MCF 10A (cell line): ENCODE measurements around the gene KRTAP10-3. TPM values are rescaled to one million over a fixed set of nuclear protein-coding genes. Genes with fewer than 3 reads are reported as not detected.

ENCODE experiments used
- BruUV-seq: library from RNA; stranded (reverse); fragments of 400-500 nt; replicated peaks from 2 replicates; lab custom pipeline; 2021; lab: Mats Ljungman, UMichigan
- CTCF ChIA-PET: fragments of 300-600 bp; sonication (Branson Sonifier 250); formaldehyde crosslinking; extraction: SDS; loops from one replicate; lab custom pipeline; 2021; ENCODE audit warnings: antibody characterized with exemption, inconsistent platforms; lab: Yijun Ruan, JAX
- POLR2A ChIA-PET: fragments of 300-600, 350-650 bp; sonication (Branson Sonifier 250); formaldehyde crosslinking; extraction: SDS; loops from one replicate; lab custom pipeline; 2020; ENCODE audit warnings: antibody characterized with exemption, inconsistent platforms; lab: Yijun Ruan, JAX
- DNase-seq: peaks from one replicate; pipeline ENCODE4 v3.0.0-alpha.2; 2018; ENCODE audit not compliant: unreplicated experiment
- H3K27ac Mint-ChIP-seq: one replicate; pipeline ENCODE4 v1.8.0; 2022; ENCODE audit warnings: mild to moderate bottlenecking, low read depth, mixed read lengths; ENCODE audit not compliant: unreplicated experiment
- H3K27me3 Mint-ChIP-seq: one replicate; pipeline ENCODE4 v1.8.0; 2022; ENCODE audit warnings: mixed read lengths; ENCODE audit not compliant: insufficient read depth, unreplicated experiment
- H3K36me3 Mint-ChIP-seq: one replicate; pipeline ENCODE4 v1.8.0; 2022; ENCODE audit warnings: mild to moderate bottlenecking, moderate library complexity, mixed read lengths; ENCODE audit not compliant: insufficient read depth, unreplicated experiment
- H3K4me1 Mint-ChIP-seq: one replicate; pipeline ENCODE4 v1.8.0; 2022; ENCODE audit warnings: mixed read lengths; ENCODE audit not compliant: insufficient read depth, unreplicated experiment
- H3K4me3 Mint-ChIP-seq: one replicate; pipeline ENCODE4 v1.8.0; 2022; ENCODE audit warnings: mild to moderate bottlenecking, moderate library complexity, mixed read lengths; ENCODE audit not compliant: unreplicated experiment
- H3K9me3 Mint-ChIP-seq: one replicate; pipeline ENCODE4 v1.8.0; 2022; ENCODE audit warnings: mixed read lengths; ENCODE audit not compliant: unreplicated experiment
- CTCF ChIP-seq: fragments of 200-600 bp; IDR thresholded peaks from one replicate; pipeline ENCODE4 v1.8.0; 2022; ENCODE audit warnings: antibody characterized with exemption, mild to moderate bottlenecking; ENCODE audit not compliant: unreplicated experiment
- intact Hi-C: fragments of 100-400 bp; cut with micrococcal nuclease; formaldehyde crosslinking; loops from 2 replicates; pipeline ENCODE4 v1.14.1; 2022
- total RNA-seq: library from RNA; stranded (reverse); gene quantifications from 2 replicates; pipeline ENCODE4 v1.2.3, GENCODE V29; 2022

Gene KRTAP10-3
- total RNA-seq, 1 experiment from 2014 or later, result not detected

- no peak for TF ChIP-seq CTCF
- Mint-ChIP-seq H3K9me3 (no peaks in the 10 kb centered on the region), H3K36me3 (no peaks in the 10 kb centered on the region), H3K27ac (no peak overlapping the region), H3K4me3 (no peak overlapping the region), H3K27me3 (peaks cover 24% of the 10 kb centered on the region), H3K4me1 (peaks cover 5% of the 10 kb centered on the region)
- DNase-seq, result no peak
- POLR2A ChIA-PET, result no interaction called here
- no TSS peak for BruUV-seq
- CTCF ChIA-PET, result interaction anchor here (0.6 kb wide), 1 partner anchor 1017 kb away, joined by 3 read pairs; no protein-coding TSS in a partner anchor
- intact Hi-C loops, result no loop called here
Observed at GRCh38 chr21:44537930-44538911, 20.4 kb downstream of the KRTAP10-3 start.

GRCh38 chr21:44535963-44536362 is 22.6 kb downstream of the KRTAP10-3 start:
- H3K27me3 Mint-ChIP-seq, result peaks cover 24% of the 10 kb centered on the region
- POLR2A ChIA-PET, result interaction anchor here (0.7 kb wide), 1 partner anchor 47 kb away, joined by 3 read pairs; no protein-coding TSS in a partner anchor
- no peaks in the 10 kb centered on the region for H3K36me3 Mint-ChIP-seq
- no peaks in the 10 kb centered on the region for H3K9me3 Mint-ChIP-seq
- no TSS peak for BruUV-seq
- H3K4me3 Mint-ChIP-seq, result no peak overlapping the region
- CTCF ChIA-PET, result interaction anchor here (1.0 kb wide), 1 partner anchor 9 kb away, joined by 3 read pairs; no protein-coding TSS in a partner anchor
- peaks cover 11% of the 10 kb centered on the region for H3K4me1 Mint-ChIP-seq
- DNase-seq, result no peak
- no peak for TF ChIP-seq CTCF
- no peak overlapping the region for H3K27ac Mint-ChIP-seq
- intact Hi-C loops, result no loop called here

GRCh38 chr21:44534688-44535087 is 23.9 kb downstream of the KRTAP10-3 start:
- H3K9me3 Mint-ChIP-seq, result peaks cover 9% of the 10 kb centered on the region
- intact Hi-C loops, result no loop called here
- no peak overlapping the region for H3K4me3 Mint-ChIP-seq
- H3K27ac Mint-ChIP-seq, result no peak overlapping the region
- no peak for DNase-seq
- no peaks in the 10 kb centered on the region for H3K36me3 Mint-ChIP-seq
- H3K27me3 Mint-ChIP-seq, result peaks cover 32% of the 10 kb centered on the region
- ChIA-PET CTCF (no interaction called here), POLR2A (no interaction called here)
- no TSS peak for BruUV-seq
- TF ChIP-seq CTCF, result no peak
- peaks cover 10% of the 10 kb centered on the region for H3K4me1 Mint-ChIP-seq

- no peak for DNase-seq
- Mint-ChIP-seq H3K36me3 (no peaks in the 10 kb centered on the region), H3K9me3 (peaks cover 9% of the 10 kb centered on the region), H3K27ac (no peak overlapping the region), H3K4me1 (peaks cover 6% of the 10 kb centered on the region), H3K27me3 (peaks cover 26% of the 10 kb centered on the region), H3K4me3 (no peak overlapping the region)
- CTCF ChIA-PET, result no interaction called here
- intact Hi-C loops, result no loop called here
- BruUV-seq, result no TSS peak
- no peak for TF ChIP-seq CTCF
- POLR2A ChIA-PET, result no interaction called here
Observed at GRCh38 chr21:44533891-44534627, 24.5 kb downstream of the KRTAP10-3 start.
